IMR-90 (cell line): ENCODE data around the gene AGTR1. TPM values are rescaled to one million over a fixed set of nuclear protein-coding genes. Genes with fewer than 3 reads are reported as not detected.

ENCODE experiments used
- ATAC-seq: fragments of 200-7000 bp; cut with Tn5 transposase; 2 replicates; pipeline ENCODE4 v1.9.1; 2020; ENCODE audit warnings: low read depth, mild to moderate bottlenecking, moderate library complexity
- BruUV-seq: library from RNA; stranded (reverse); fragments of 400-500 nt; replicated peaks from 2 replicates; lab custom pipeline; 2021; lab: Mats Ljungman, UMichigan
- CTCF ChIA-PET: fragments of 300-600 bp; formaldehyde crosslinking; extraction: SDS; loops from one replicate; lab custom pipeline; 2021; ENCODE audit warnings: antibody characterized with exemption; lab: Yijun Ruan, JAX
- POLR2A ChIA-PET: fragments of 300-600 bp; sonication (Branson Sonifier 250); formaldehyde crosslinking; loops from one replicate; lab custom pipeline; 2022; ENCODE audit warnings: antibody characterized with exemption; ENCODE audit not compliant: unreplicated experiment; lab: Charles Lee
- DNase-seq: peaks from one replicate; pipeline ENCODE4 v3.0.0; 2013
- H2AFZ ChIP-seq: replicated peaks from 2 replicates; pipeline ENCODE3; 2013; ENCODE audit warnings: low read length, mild to moderate bottlenecking; ENCODE audit not compliant: poor library complexity
- H2AK5ac ChIP-seq: 2 replicates; pipeline ENCODE4 v1.6.1; 2013; ENCODE audit warnings: low read depth, low read length, inconsistent platforms
- H2AK9ac ChIP-seq: replicated peaks from 2 replicates; pipeline ENCODE3; 2013; ENCODE audit warnings: mild to moderate bottlenecking, low read depth, low read length, moderate library complexity; ENCODE audit not compliant: poor library complexity
- H2BK120ac ChIP-seq: 2 replicates; pipeline ENCODE4 v1.6.1; 2013; ENCODE audit warnings: low read depth, low read length, inconsistent platforms
- H2BK15ac ChIP-seq: 3 replicates; pipeline ENCODE4 v1.6.1; 2013; ENCODE audit warnings: low read depth, low read length, inconsistent platforms
- H2BK20ac ChIP-seq: 2 replicates; pipeline ENCODE4 v1.6.1; 2013; ENCODE audit warnings: low read depth, mild to moderate bottlenecking, inconsistent platforms, low read length, moderate library complexity
- H2BK5ac ChIP-seq: 2 replicates; pipeline ENCODE4 v1.6.1; 2013; ENCODE audit warnings: mild to moderate bottlenecking, low read depth, low read length, inconsistent platforms; ENCODE audit not compliant: poor library complexity, severe bottlenecking
- H3K14ac ChIP-seq: replicated peaks from 2 replicates; pipeline ENCODE4 v1.6.1; 2013; ENCODE audit warnings: low read depth, low read length, inconsistent platforms
- H3K18ac ChIP-seq: 2 replicates; pipeline ENCODE4 v1.6.1; 2013; ENCODE audit warnings: low read depth, low read length, control low read depth
- H3K23ac ChIP-seq: 2 replicates; pipeline ENCODE4 v1.6.1; 2013; ENCODE audit warnings: low read depth, low read length, inconsistent platforms
- H3K27ac ChIP-seq: 2 replicates; pipeline ENCODE4 v1.5.1; 2013; ENCODE audit warnings: mild to moderate bottlenecking, control low read depth, low read length; ENCODE audit not compliant: insufficient read depth
- H3K27me3 ChIP-seq: 2 replicates; pipeline ENCODE4 v1.6.1; 2013; ENCODE audit warnings: low read length; ENCODE audit not compliant: control insufficient read depth, insufficient read depth
- H3K36me3 ChIP-seq: 2 replicates; pipeline ENCODE4 v1.6.1; 2013; ENCODE audit warnings: low read length, mixed read lengths; ENCODE audit not compliant: control insufficient read depth, insufficient read depth
- H3K4ac ChIP-seq: 2 replicates; pipeline ENCODE4 v1.6.1; 2013; ENCODE audit warnings: low read depth, low read length, inconsistent platforms
- H3K4me1 ChIP-seq: 2 replicates; pipeline ENCODE4 v1.6.1; 2013; ENCODE audit warnings: low read length, mixed read lengths; ENCODE audit not compliant: control insufficient read depth, insufficient read depth
- H3K4me2 ChIP-seq: 2 replicates; pipeline ENCODE4 v1.6.1; 2013; ENCODE audit warnings: low read depth, mild to moderate bottlenecking, control low read depth, low read length, moderate library complexity
- H3K4me3 ChIP-seq: 2 replicates; pipeline ENCODE4 v1.5.1; 2013; ENCODE audit warnings: low read depth, mild to moderate bottlenecking, control low read depth, low read length, moderate library complexity; ENCODE audit not compliant: insufficient read depth
- H3K56ac ChIP-seq: 2 replicates; pipeline ENCODE4 v1.6.1; 2013; ENCODE audit warnings: low read length, inconsistent platforms; ENCODE audit not compliant: insufficient read depth; ENCODE audit errors: extremely low read depth
- H3K79me1 ChIP-seq, 2 experiments: 2 replicates each; pipeline ENCODE4 v1.6.1; 2013; ENCODE audit warnings: low read length in 2 of 2, inconsistent platforms in 1 of 2, low read depth in 1 of 2
- H3K9ac ChIP-seq: 2 replicates; pipeline ENCODE4 v1.6.1; 2013; ENCODE audit warnings: low read depth, low read length, control low read depth
- H3K9me1 ChIP-seq: 2 replicates; pipeline ENCODE4 v1.6.1; 2013; ENCODE audit warnings: low read length, inconsistent platforms; ENCODE audit not compliant: insufficient read depth
- H3K9me3 ChIP-seq: 2 replicates; pipeline ENCODE4 v1.6.1; 2013; ENCODE audit warnings: low read length; ENCODE audit not compliant: control insufficient read depth, insufficient read depth
- H4K20me1 ChIP-seq: 2 replicates; pipeline ENCODE4 v1.6.1; 2013; ENCODE audit warnings: low read length, inconsistent platforms; ENCODE audit not compliant: insufficient read depth
- H4K5ac ChIP-seq: 2 replicates; pipeline ENCODE4 v1.6.1; 2013; ENCODE audit warnings: mild to moderate bottlenecking, low read depth, low read length, control low read depth
- H4K8ac ChIP-seq, 2 experiments: 2 replicates each; pipeline ENCODE4 v1.6.1; 2013; ENCODE audit warnings: low read depth in 2 of 2, low read length in 2 of 2, control low read depth in 1 of 2, inconsistent platforms in 1 of 2
- H4K91ac ChIP-seq: 2 replicates; pipeline ENCODE4 v1.6.1; 2013; ENCODE audit warnings: low read depth, low read length, inconsistent platforms; ENCODE audit not compliant: insufficient read depth
- CTCF ChIP-seq: conservative IDR thresholded peaks from 2 replicates; pipeline ENCODE4 v1.5.1; 2012; ENCODE audit warnings: mild to moderate bottlenecking, low read depth, low read length, improper control_type of control experiment
- MAZ ChIP-seq: IDR thresholded peaks from 2 replicates; pipeline ENCODE4 v1.6.1; 2012; ENCODE audit warnings: low read depth, mild to moderate bottlenecking, low read length, improper control_type of control experiment, moderate library complexity, borderline replicate concordance
- NFE2L2 ChIP-seq: fragments of 150-350 bp; IDR thresholded peaks from 2 replicates; pipeline ENCODE4 v1.6.1; 2016; ENCODE audit warnings: low read depth, mild to moderate bottlenecking, low read length
- RFX5 ChIP-seq: IDR thresholded peaks from 2 replicates; pipeline ENCODE4 v1.8.0; 2012; ENCODE audit warnings: low read depth, mild to moderate bottlenecking, low read length, moderate library complexity
- WGBS, 2 experiments: methylation state at CpG; one replicate each; pipeline versions ENCODE4 v1.1.5 to v1.1.7; 2013; ENCODE audit warnings: missing lambda C conversion rate in 2 of 2; ENCODE audit not compliant: insufficient read length in 1 of 2; ENCODE audit errors: extremely low coverage in 2 of 2; 5-methylcytosine and 5-hydroxymethylcytosine counted together
- dilution Hi-C: fragments of 300-500 bp; cut with HindIII; formaldehyde crosslinking; loops from one replicate; pipeline ENCODE4 v1.14.3; 2018; ENCODE audit warnings: low sequenced_read_pairs; ENCODE audit not compliant: unreplicated experiment
- in situ Hi-C: fragments of 300-500 bp; cut with MboI; formaldehyde crosslinking; loops from 3 replicates; pipeline ENCODE4 v1.14.3; 2019; ENCODE audit warnings: low sequenced_read_pairs, inconsistent platforms, mixed read lengths
- intact Hi-C: fragments of 100-400 bp; cut with micrococcal nuclease; formaldehyde crosslinking; loops from 2 replicates; pipeline ENCODE4 v1.10.0; 2022
- polyA plus RNA-seq, 3 experiments: library from polyadenylated mRNA; depleted of rRNA; stranded (reverse); fragments of >200 nt; gene quantifications; 2 replicates each; pipeline ENCODE4 v1.2.3, GENCODE V29; 2012; ENCODE audit warnings: low replicate concordance in 1 of 3
- total RNA-seq: library from RNA; depleted of rRNA; stranded (reverse); fragments of >200 nt; gene quantifications from 2 replicates; pipeline ENCODE4 v1.2.3, GENCODE V29; 2012

Gene AGTR1
- total and polyA plus RNA-seq, 2 of the 4 experiments (the other 2 are of a cell fraction), result 2.2 to 2.7 TPM

GRCh38 chr3:148728753-148729152, 31.1 kb downstream of the AGTR1 start:
- in situ Hi-C loops (loop anchor here (10.0 kb wide), 1 partner anchor 216 kb away; no protein-coding TSS in a partner anchor), dilution Hi-C loops (no loop called here), intact Hi-C loops (loop anchor here (2.0 to 5.0 kb wide), 2 partner anchors 129 to 214 kb away; no protein-coding TSS in a partner anchor)
- H3K27ac ChIP-seq, result no peak overlapping the region
- no TSS peak for BruUV-seq
- ChIA-PET POLR2A (no interaction called here), CTCF (interaction anchor here (0.6 kb wide), 1 partner anchor 395 kb away, joined by 3 read pairs; no protein-coding TSS in a partner anchor)
- H3K79me1 ChIP-seq, result no peaks in the 10 kb centered on the region
- no peak overlapping the region for H3K14ac ChIP-seq
- no peak overlapping the region for H3K4ac ChIP-seq
- DNase-seq, result no peak
- no peak overlapping the region for H4K8ac ChIP-seq
- no peak overlapping the region for H2AK5ac ChIP-seq
- peaks cover 5% of the 10 kb centered on the region; the same call in 1 of the 2 replicates for H3K27me3 ChIP-seq
- no peak for ATAC-seq
- H2BK20ac ChIP-seq, result no peak overlapping the region
- no peak overlapping the region for H2AFZ ChIP-seq
- H3K4me2 ChIP-seq, result no peak overlapping the region
- H2BK15ac ChIP-seq, result no peak overlapping the region
- no peaks in the 10 kb centered on the region for H3K4me1 ChIP-seq
- H3K9me1 ChIP-seq, result no peaks in the 10 kb centered on the region
- no peaks in the 10 kb centered on the region for H3K36me3 ChIP-seq
- TF ChIP-seq NFE2L2, result no peak
- TF ChIP-seq CTCF, result no peak
- TF ChIP-seq RFX5, result no peak
- TF ChIP-seq MAZ, result no peak
- H3K9me3 ChIP-seq, result no peaks in the 10 kb centered on the region
- no peak overlapping the region for H3K23ac ChIP-seq
- no peaks in the 10 kb centered on the region for H4K20me1 ChIP-seq
- no peak overlapping the region for H3K9ac ChIP-seq
- no peak overlapping the region for H3K56ac ChIP-seq
- no peak overlapping the region for H4K5ac ChIP-seq
- no peak overlapping the region for H2AK9ac ChIP-seq
- H3K18ac ChIP-seq, result no peak overlapping the region
- H4K91ac ChIP-seq, result no peak overlapping the region
- no peak overlapping the region for H2BK120ac ChIP-seq
- H2BK5ac ChIP-seq, result no peak overlapping the region
- no peak overlapping the region for H3K4me3 ChIP-seq
- WGBS, 2 experiments, result 0% methylated on average over 1 of the region's 2 CpGs; no CpG with 5 or more reads in 1 of the 2 experiments
